ENCODE results near the gene USB1. TPM values are rescaled to one million over a fixed set of nuclear protein-coding genes. Genes with fewer than 3 reads are reported as not detected.

USB1 gene
- total RNA-seq, 1 experiment from 2014 or later, result 106 TPM

DNA sequence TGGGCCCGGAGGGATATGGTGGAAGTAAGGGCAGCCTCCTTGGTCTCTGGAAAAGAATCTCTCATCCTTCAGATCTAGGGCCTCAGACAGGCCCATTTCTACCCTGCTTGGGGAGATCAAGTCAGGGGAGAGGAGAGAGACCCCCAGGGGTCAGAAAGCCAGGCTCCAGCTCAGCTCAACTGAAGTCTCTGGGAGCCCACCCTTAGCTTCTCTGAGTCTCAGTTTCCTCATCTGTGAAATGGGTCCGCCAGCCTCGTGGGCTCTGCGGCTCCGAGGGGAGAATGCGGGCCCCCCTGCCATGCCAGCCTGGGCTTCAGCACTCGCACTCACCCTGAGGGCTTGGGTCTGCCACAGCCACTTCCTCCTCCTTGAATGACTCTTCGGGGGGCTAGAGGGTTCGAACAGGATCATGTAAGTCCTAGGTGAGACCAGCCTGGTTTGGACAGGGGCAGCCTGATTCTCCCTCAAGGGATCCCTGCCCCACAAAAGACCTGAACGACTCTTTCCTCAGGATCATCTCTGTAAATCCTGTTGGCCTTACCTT, 37.0 kb upstream of the USB1 start:
- intact Hi-C loops (cut with micrococcal nuclease; ENCODE audit: unreplicated experiment), result no loop called here
- BruUV-seq (replicated peaks), result no TSS peak
- ChIA-PET POLR2A (ENCODE audit: low non-redundant PET) (no interaction called here), CTCF (no interaction called here)
- H3K27me3 ChIP-seq (replicated peaks; ENCODE audit: insufficient read depth, low read depth, low read length, poor library complexity), result no peaks in the 10 kb centered on the region
- no peaks in the 10 kb centered on the region for H3K36me3 ChIP-seq (ENCODE audit: insufficient read depth, low read length, poor library complexity, severe bottlenecking)
- H3K4me1 ChIP-seq (ENCODE audit: insufficient read depth, low read length, poor library complexity, severe bottlenecking), result no peaks in the 10 kb centered on the region
- no peak overlapping the region for H3K4me3 ChIP-seq (ENCODE audit: low read depth, low read length, poor library complexity, severe bottlenecking)
- DNase-seq (ENCODE audit: low spot score), result no peak
- no peak overlapping the region for H3K27ac ChIP-seq (ENCODE audit: low read depth, low read length, poor library complexity, severe bottlenecking)
- TF ChIP-seq, protein P1, sequence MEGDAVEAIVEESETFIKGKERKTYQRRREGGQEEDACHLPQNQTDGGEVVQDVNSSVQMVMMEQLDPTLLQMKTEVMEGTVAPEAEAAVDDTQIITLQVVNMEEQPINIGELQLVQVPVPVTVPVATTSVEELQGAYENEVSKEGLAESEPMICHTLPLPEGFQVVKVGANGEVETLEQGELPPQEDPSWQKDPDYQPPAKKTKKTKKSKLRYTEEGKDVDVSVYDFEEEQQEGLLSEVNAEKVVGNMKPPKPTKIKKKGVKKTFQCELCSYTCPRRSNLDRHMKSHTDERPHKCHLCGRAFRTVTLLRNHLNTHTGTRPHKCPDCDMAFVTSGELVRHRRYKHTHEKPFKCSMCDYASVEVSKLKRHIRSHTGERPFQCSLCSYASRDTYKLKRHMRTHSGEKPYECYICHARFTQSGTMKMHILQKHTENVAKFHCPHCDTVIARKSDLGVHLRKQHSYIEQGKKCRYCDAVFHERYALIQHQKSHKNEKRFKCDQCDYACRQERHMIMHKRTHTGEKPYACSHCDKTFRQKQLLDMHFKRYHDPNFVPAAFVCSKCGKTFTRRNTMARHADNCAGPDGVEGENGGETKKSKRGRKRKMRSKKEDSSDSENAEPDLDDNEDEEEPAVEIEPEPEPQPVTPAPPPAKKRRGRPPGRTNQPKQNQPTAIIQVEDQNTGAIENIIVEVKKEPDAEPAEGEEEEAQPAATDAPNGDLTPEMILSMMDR (conservative IDR thresholded peaks at IDR 0.05; ENCODE audit: low read depth, low read length), result no peak
- no peak for TF ChIP-seq EZH2 (IDR thresholded peaks at IDR 0.05; ENCODE audit: borderline replicate concordance, low read depth, low read length, poor library complexity, severe bottlenecking)
- no peaks in the 10 kb centered on the region for H3K9me3 ChIP-seq (ENCODE audit: low read depth, low read length, poor library complexity, severe bottlenecking)

GRCh38 chr16:57966204-57966771, 34.9 kb upstream of the USB1 start:
- H3K27me3 ChIP-seq (replicated peaks; ENCODE audit: insufficient read depth, low read depth, low read length, poor library complexity), result no peaks in the 10 kb centered on the region
- H3K36me3 ChIP-seq (ENCODE audit: insufficient read depth, low read length, poor library complexity, severe bottlenecking), result no peaks in the 10 kb centered on the region
- H3K9me3 ChIP-seq (ENCODE audit: low read depth, low read length, poor library complexity, severe bottlenecking), result no peaks in the 10 kb centered on the region
- intact Hi-C loops (cut with micrococcal nuclease; ENCODE audit: unreplicated experiment), result no loop called here
- H3K4me3 ChIP-seq (ENCODE audit: low read depth, low read length, poor library complexity, severe bottlenecking), result no peak overlapping the region
- H3K4me1 ChIP-seq (ENCODE audit: insufficient read depth, low read length, poor library complexity, severe bottlenecking), result no peaks in the 10 kb centered on the region
- no peak for TF ChIP-seq EZH2 (IDR thresholded peaks at IDR 0.05; ENCODE audit: borderline replicate concordance, low read depth, low read length, poor library complexity, severe bottlenecking)
- TF ChIP-seq, protein P1 (conservative IDR thresholded peaks at IDR 0.05; ENCODE audit: low read depth, low read length), result no peak
- no peak overlapping the region for H3K27ac ChIP-seq (ENCODE audit: low read depth, low read length, poor library complexity, severe bottlenecking)
- ChIA-PET POLR2A (ENCODE audit: low non-redundant PET) (interaction anchor here (0.5 kb wide), 1 partner anchor 711 kb away, joined by 7 read pairs; no protein-coding TSS in a partner anchor), CTCF (no interaction called here)
- no TSS peak for BruUV-seq (replicated peaks)
- no peak for DNase-seq (ENCODE audit: low spot score)

GRCh38 chr16:57966986-57967385, 34.2 kb upstream of the USB1 start:
- no TSS peak for BruUV-seq (replicated peaks)
- CTCF ChIA-PET, result no interaction called here

More at GRCh38 chr16:57966986-57967385, 34.2 kb upstream of the USB1 start:
- Histone ChIP-seq H3K4me3 (ENCODE audit: low read depth, low read length, poor library complexity, severe bottlenecking) (no peak overlapping the region), H3K27ac (ENCODE audit: low read depth, low read length, poor library complexity, severe bottlenecking) (no peak overlapping the region), H3K27me3 (replicated peaks; ENCODE audit: insufficient read depth, low read depth, low read length, poor library complexity) (no peaks in the 10 kb centered on the region), H3K4me1 (ENCODE audit: insufficient read depth, low read length, poor library complexity, severe bottlenecking) (no peaks in the 10 kb centered on the region), H3K36me3 (ENCODE audit: insufficient read depth, low read length, poor library complexity, severe bottlenecking) (no peaks in the 10 kb centered on the region), H3K9me3 (ENCODE audit: low read depth, low read length, poor library complexity, severe bottlenecking) (no peaks in the 10 kb centered on the region)
- POLR2A ChIA-PET (ENCODE audit: low non-redundant PET), result no interaction called here
- no peak for DNase-seq (ENCODE audit: low spot score)
- TF ChIP-seq, protein P1 (conservative IDR thresholded peaks at IDR 0.05; ENCODE audit: low read depth, low read length), result no peak
- no peak for TF ChIP-seq EZH2 (IDR thresholded peaks at IDR 0.05; ENCODE audit: borderline replicate concordance, low read depth, low read length, poor library complexity, severe bottlenecking)
- intact Hi-C loops (cut with micrococcal nuclease; ENCODE audit: unreplicated experiment), result no loop called here
